Gastrocnemius medialis (tissue), 4 donors: ENCODE data around the gene NAV3. TPM values are rescaled to one million over a fixed set of nuclear protein-coding genes. Genes with fewer than 3 reads are reported as not detected.

ENCODE experiments used
- ATAC-seq, 2 donors: fragments of 150-250 bp; one replicate each; pipeline ENCODE4 v1.9.1; 2016
- DNase-seq, 2 donors: peaks; one replicate each; pipeline ENCODE4 v3.0.0-alpha.2; 2019
- H3K27ac ChIP-seq, 4 donors: fragments of 200-600 bp; sonication (generic); 1 replicate in 1 of 4; 2 replicates in 3 of 4; pipeline ENCODE4 v1.5.1; 2016 to 2018; ENCODE audit warnings: mild to moderate bottlenecking in 2 of 4, moderate library complexity in 1 of 4
- H3K27me3 ChIP-seq, 3 donors: fragments of 200-600 bp; sonication (generic) in 2 of 3; 1 replicate in 1 of 3; 2 replicates in 2 of 3; pipeline versions ENCODE4 v1.5.1 to v1.6.0; 2016 to 2019; ENCODE audit warnings: mild to moderate bottlenecking in 1 of 3, moderate library complexity in 1 of 3
- H3K36me3 ChIP-seq, 2 donors: fragments of 200-600 bp; sonication (generic) in 1 of 2; one replicate each; pipeline ENCODE4 v1.5.1; 2017 to 2018
- H3K4me1 ChIP-seq, 2 donors: fragments of 200-600 bp; sonication (generic) in 1 of 2; one replicate each; pipeline ENCODE4 v1.5.1; 2016 to 2017; ENCODE audit warnings: mild to moderate bottlenecking in 2 of 2
- H3K4me3 ChIP-seq, 4 donors: fragments of 200-600 bp; sonication (generic) in 3 of 4; 1 replicate in 1 of 4; 2 replicates in 3 of 4; pipeline ENCODE4 v1.5.1; 2016 to 2019; ENCODE audit warnings: mild to moderate bottlenecking in 2 of 4
- H3K9me3 ChIP-seq, 3 donors: fragments of 200-600 bp; sonication (generic) in 2 of 3; 1 replicate in 1 of 3; 2 replicates in 2 of 3; pipeline ENCODE4 v1.5.1; 2016 to 2019
- POLR2A ChIP-seq, 2 donors: fragments of 450-650 bp; IDR thresholded peaks; one replicate each; pipeline ENCODE4 v1.6.1; 2017; ENCODE audit warnings: antibody characterized with exemption in 2 of 2, mild to moderate bottlenecking in 2 of 2, moderate library complexity in 2 of 2
- in situ Hi-C, 4 donors: fragments of 200-750 bp; cut with MboI; loops; one replicate each; pipeline versions ENCODE4 v1.15.0 to v1.8.0; 2017; ENCODE audit warnings: low sequenced_read_pairs in 4 of 4
- intact Hi-C: fragments of 100-400 bp; cut with DNase I; formaldehyde crosslinking; loops from one replicate; pipeline ENCODE4 v1.15.1; 2023; ENCODE audit warnings: low total_unique reads
- total RNA-seq, 4 donors: library from RNA; depleted of rRNA; stranded (reverse); fragments of >200 nt; gene quantifications; one replicate each; pipeline versions ENCODE4 v1.1.0 to v1.2.3, GENCODE V29; 2016
- TF ChIP-seq, protein P1 (sequence below), 5 experiments: fragments of 450-650 bp in 3 of 5; fragments of 200-600 bp in 2 of 5; sonication (generic) in 2 of 5; IDR thresholded peaks in 4 of 5; conservative IDR thresholded peaks in 1 of 5; 1 replicate in 4 of 5; 2 replicates in 1 of 5; pipeline ENCODE4 v1.5.1; 2016 to 2019; ENCODE audit warnings: antibody characterized with exemption in 5 of 5, mild to moderate bottlenecking in 3 of 5, moderate library complexity in 3 of 5

The NAV3 gene
- total RNA-seq, 4 donors from 2014 or later = 0.87 to 2.5 (median 2.0) TPM

DNA sequence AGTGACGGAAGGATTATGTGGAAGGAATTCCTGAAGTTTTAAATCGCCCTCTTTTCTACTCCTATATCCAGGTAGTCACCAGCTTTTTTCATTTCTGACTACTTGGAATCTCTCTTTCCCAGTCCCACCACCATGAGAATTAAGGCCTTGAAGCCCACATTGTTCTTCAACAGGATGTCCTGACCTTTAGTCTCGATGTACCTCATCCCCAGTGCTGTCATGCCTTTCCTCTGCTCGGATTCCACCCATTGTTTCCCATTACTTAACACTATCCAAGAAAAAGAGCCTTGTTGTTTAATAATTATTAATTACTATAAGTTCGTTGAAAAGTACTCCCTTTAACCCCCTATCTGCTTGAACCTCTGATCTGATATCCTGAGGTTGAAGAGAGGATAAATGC is 44.0 kb upstream of the NAV3 start:
- DNase-seq (no peak), ATAC-seq (no peak)
- no peaks in the 10 kb centered on the region for H3K4me1 ChIP-seq
- H3K4me3 ChIP-seq = no peak overlapping the region
- H3K27me3 ChIP-seq = no peaks in the 10 kb centered on the region
- H3K36me3 ChIP-seq = no peaks in the 10 kb centered on the region
- intact Hi-C loops (no loop called here), in situ Hi-C loops (no loop called here)
- H3K27ac ChIP-seq = no peak overlapping the region
- no peaks in the 10 kb centered on the region for H3K9me3 ChIP-seq
- TF ChIP-seq, protein P1, sequence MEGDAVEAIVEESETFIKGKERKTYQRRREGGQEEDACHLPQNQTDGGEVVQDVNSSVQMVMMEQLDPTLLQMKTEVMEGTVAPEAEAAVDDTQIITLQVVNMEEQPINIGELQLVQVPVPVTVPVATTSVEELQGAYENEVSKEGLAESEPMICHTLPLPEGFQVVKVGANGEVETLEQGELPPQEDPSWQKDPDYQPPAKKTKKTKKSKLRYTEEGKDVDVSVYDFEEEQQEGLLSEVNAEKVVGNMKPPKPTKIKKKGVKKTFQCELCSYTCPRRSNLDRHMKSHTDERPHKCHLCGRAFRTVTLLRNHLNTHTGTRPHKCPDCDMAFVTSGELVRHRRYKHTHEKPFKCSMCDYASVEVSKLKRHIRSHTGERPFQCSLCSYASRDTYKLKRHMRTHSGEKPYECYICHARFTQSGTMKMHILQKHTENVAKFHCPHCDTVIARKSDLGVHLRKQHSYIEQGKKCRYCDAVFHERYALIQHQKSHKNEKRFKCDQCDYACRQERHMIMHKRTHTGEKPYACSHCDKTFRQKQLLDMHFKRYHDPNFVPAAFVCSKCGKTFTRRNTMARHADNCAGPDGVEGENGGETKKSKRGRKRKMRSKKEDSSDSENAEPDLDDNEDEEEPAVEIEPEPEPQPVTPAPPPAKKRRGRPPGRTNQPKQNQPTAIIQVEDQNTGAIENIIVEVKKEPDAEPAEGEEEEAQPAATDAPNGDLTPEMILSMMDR (IDR thresholded peaks at IDR 0.05 in 4 of 5, conservative IDR thresholded peaks at IDR 0.05 in 1 of 5) = no peak
- no peak for TF ChIP-seq POLR2A (IDR thresholded peaks at IDR 0.05)

DNA sequence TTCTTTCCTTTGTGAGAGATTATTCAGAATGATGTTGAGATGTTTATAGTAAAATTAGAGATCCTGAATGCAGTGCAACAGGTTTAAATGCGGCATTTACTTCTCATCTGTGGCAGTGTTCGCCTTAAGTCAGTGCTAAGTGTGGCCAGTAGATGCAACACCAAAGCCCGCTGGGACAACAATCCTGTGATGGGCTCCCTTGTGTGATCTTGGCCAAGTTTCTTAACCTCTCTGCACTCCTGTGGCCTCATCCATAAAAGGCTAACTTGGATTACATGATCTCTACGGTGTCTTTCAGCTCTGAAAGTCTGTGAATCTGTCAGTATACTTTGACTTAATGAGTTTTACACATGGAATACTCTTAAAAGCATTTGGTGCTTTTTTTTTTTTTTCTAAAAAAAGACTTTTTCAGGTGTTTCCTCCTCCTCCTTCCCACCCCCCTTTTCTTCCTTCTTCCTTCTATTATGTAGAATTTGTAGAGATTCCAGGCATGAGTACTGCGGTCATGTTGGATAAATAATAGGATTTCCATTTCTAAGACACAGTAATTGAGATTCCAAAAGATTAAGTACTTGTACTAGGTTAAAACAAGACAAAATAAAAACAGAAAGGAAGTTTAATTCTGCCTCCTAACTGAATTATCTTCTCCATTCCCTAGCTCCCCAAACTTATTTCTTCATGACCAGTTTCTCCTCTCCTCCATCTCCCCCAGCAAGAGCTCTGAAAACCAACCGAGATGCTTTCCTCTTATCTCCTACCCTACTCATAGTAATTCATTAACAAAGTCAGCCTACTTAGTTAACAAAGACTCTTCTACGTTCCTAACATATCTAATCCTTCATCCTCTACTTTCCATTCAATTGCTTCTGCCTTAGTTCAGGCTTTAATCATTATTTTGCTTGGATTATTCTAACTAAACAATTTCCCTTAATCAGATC is 42.2 kb upstream of the NAV3 start:
- in situ Hi-C loops (no loop called here), intact Hi-C loops (no loop called here)
- TF ChIP-seq POLR2A (IDR thresholded peaks at IDR 0.05) = no peak
- TF ChIP-seq, protein P1 (IDR thresholded peaks at IDR 0.05 in 4 of 5, conservative IDR thresholded peaks at IDR 0.05 in 1 of 5) = no peak
- no peak overlapping the region for H3K27ac ChIP-seq
- H3K36me3 ChIP-seq = no peaks in the 10 kb centered on the region
- H3K4me3 ChIP-seq = no peak overlapping the region
- no peaks in the 10 kb centered on the region for H3K4me1 ChIP-seq
- no peak for DNase-seq
- no peaks in the 10 kb centered on the region for H3K27me3 ChIP-seq
- no peak for ATAC-seq
- H3K9me3 ChIP-seq = no peaks in the 10 kb centered on the region

DNA sequence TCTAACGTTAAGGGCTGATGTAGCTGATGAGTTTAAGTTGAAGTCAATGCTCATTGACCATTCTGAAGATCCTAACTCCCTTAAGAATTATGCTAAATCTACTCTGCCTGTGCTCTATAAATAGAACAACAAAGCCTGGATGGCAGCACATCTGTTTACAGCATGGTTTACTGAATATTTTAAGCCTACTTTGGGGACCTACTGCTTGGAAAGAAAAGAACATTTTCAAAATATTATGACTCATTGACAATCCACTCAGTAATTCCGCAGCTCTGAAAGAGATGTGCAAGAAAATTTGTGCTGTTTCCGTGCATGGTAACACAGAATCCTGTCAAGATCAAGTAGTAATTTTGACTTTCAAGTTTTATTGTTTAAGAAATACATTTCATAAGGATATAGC is 35.0 kb upstream of the NAV3 start:
- Histone ChIP-seq H3K4me3 (no peak overlapping the region), H3K36me3 (no peaks in the 10 kb centered on the region), H3K27me3 (no peaks in the 10 kb centered on the region), H3K27ac (no peak overlapping the region), H3K9me3 (no peaks in the 10 kb centered on the region), H3K4me1 (no peaks in the 10 kb centered on the region)
- TF ChIP-seq, protein P1 (IDR thresholded peaks at IDR 0.05 in 4 of 5, conservative IDR thresholded peaks at IDR 0.05 in 1 of 5) = no peak
- no peak for TF ChIP-seq POLR2A (IDR thresholded peaks at IDR 0.05)
- ATAC-seq (no peak), DNase-seq (no peak)
- intact Hi-C loops = no loop called here
- in situ Hi-C loops = no loop called here

DNA sequence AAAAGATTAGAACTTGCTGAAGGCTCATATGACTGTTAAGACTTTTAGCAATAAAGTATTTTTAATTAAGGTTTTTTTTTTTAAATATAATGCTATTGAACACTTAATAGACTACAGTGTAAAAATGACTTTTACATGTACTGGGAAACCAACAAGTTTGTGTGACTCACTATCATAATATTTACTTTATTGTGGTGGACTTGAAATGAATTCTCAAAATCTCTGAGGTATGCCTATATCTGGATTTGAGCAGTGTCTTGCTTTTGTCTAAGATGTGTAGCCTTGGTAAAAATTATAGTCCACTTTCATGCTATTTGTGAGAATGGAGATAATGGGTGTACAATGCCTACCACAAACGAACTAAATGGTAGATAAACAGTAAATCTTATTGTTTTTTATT is 33.9 kb upstream of the NAV3 start:
- ATAC-seq = no peak

More for the DNA sequence above, 33.9 kb upstream of the NAV3 start:
- TF ChIP-seq, protein P1 (IDR thresholded peaks at IDR 0.05 in 4 of 5, conservative IDR thresholded peaks at IDR 0.05 in 1 of 5) = no peak
- TF ChIP-seq POLR2A (IDR thresholded peaks at IDR 0.05) = no peak
- no peaks in the 10 kb centered on the region for H3K4me1 ChIP-seq
- in situ Hi-C loops (no loop called here), intact Hi-C loops (no loop called here)
- no peaks in the 10 kb centered on the region for H3K36me3 ChIP-seq
- no peaks in the 10 kb centered on the region for H3K9me3 ChIP-seq
- H3K27me3 ChIP-seq = no peaks in the 10 kb centered on the region
- no peak overlapping the region for H3K4me3 ChIP-seq
- DNase-seq = no peak
- no peak overlapping the region for H3K27ac ChIP-seq
